Upper lobe of left lung (tissue), 4 donors: ENCODE data around the gene PXN.

Experiments used
- CTCF ChIP-seq, 6 experiments: fragments of 450-650 bp in 4 of 6; fragments of 200-600 bp in 2 of 6; sonication (generic) in 2 of 6; IDR thresholded peaks; one replicate each; pipeline ENCODE4 v1.5.1; 2016 to 2019; ENCODE audit warnings: antibody characterized with exemption in 6 of 6
- POLR2A ChIP-seq, 4 donors: fragments of 450-650 bp; IDR thresholded peaks; one replicate each; pipeline ENCODE4 v1.5.1; 2016 to 2017; ENCODE audit warnings: antibody characterized with exemption in 4 of 4, mild to moderate bottlenecking in 2 of 4
- POLR2AphosphoS5 ChIP-seq, 2 donors: sonication (generic); formaldehyde crosslinking; IDR thresholded peaks; one replicate each; pipeline ENCODE4 v1.5.1; 2017; ENCODE audit warnings: antibody characterized with exemption in 2 of 2

- TF ChIP-seq POLR2AphosphoS5 (IDR thresholded peaks at IDR 0.05), result no peak
- TF ChIP-seq CTCF (IDR thresholded peaks at IDR 0.05), result no peak
- no peak for TF ChIP-seq POLR2A (IDR thresholded peaks at IDR 0.05)
These were observed 44.0 kb downstream of the PXN start for GRCh38 chr12:120221576-120221900.
